GM12878 (cell line): Measurements from ENCODE around the gene CENATAC. TPM values are rescaled to one million over a fixed set of nuclear protein-coding genes. Genes with fewer than 3 reads are reported as not detected.

ENCODE experiments used
- BCL3 ChIP-seq: IDR thresholded peaks from 2 replicates; pipeline ENCODE4 v1.6.1; 2011; ENCODE audit warnings: borderline replicate concordance, low read depth, mild to moderate bottlenecking, moderate library complexity, low read length; ENCODE audit not compliant: insufficient read depth, poor library complexity, severe bottlenecking
- BCLAF1 ChIP-seq: fragments of 450-650 bp; IDR thresholded peaks from 2 replicates; pipeline ENCODE4 v1.6.1; 2017; ENCODE audit warnings: antibody characterized with exemption, mild to moderate bottlenecking, moderate library complexity
- CREB1 ChIP-seq: IDR thresholded peaks from 2 replicates; pipeline ENCODE4 v1.6.1; 2012; ENCODE audit warnings: low read depth, mild to moderate bottlenecking, inconsistent platforms
- DPF2 ChIP-seq: fragments of 450-650 bp; IDR thresholded peaks from 2 replicates; pipeline ENCODE4 v1.6.1; 2017; ENCODE audit warnings: mild to moderate bottlenecking
- ESRRA ChIP-seq: IDR thresholded peaks from 2 replicates; pipeline ENCODE4 v1.6.1; 2012; ENCODE audit warnings: mild to moderate bottlenecking, low read length, improper control_type of control experiment
- GABPA ChIP-seq: IDR thresholded peaks from 2 replicates; pipeline ENCODE4 v1.6.1; 2014; ENCODE audit warnings: antibody characterized with exemption, low read depth, mild to moderate bottlenecking, inconsistent platforms
- HDAC6 ChIP-seq: fragments of 200-600 bp; sonication (generic); IDR thresholded peaks from one replicate; pipeline ENCODE4 v1.8.0; 2017; ENCODE audit warnings: antibody characterized with exemption; ENCODE audit not compliant: unreplicated experiment
- HDGF ChIP-seq: fragments of 450-650 bp; IDR thresholded peaks from 2 replicates; pipeline ENCODE4 v1.6.1; 2016; ENCODE audit warnings: antibody characterized with exemption
- IRF4 ChIP-seq: IDR thresholded peaks from 2 replicates; pipeline ENCODE4 v1.6.1; 2011; ENCODE audit warnings: low read depth, low read length
- IRF5 ChIP-seq: fragments of 450-650 bp; IDR thresholded peaks from 2 replicates; pipeline ENCODE4 v1.6.1; 2017; ENCODE audit warnings: borderline replicate concordance
- KAT2A ChIP-seq: conservative IDR thresholded peaks from 2 replicates; pipeline ENCODE4 v1.6.1; 2011; ENCODE audit warnings: low read depth, low read length; ENCODE audit not compliant: control insufficient read depth
- NFYB ChIP-seq: IDR thresholded peaks from 2 replicates; pipeline ENCODE4 v1.6.1; 2011; ENCODE audit warnings: low read depth, mild to moderate bottlenecking, low read length, improper control_type of control experiment, moderate library complexity; ENCODE audit not compliant: insufficient read depth
- POLR2AphosphoS5 ChIP-seq: IDR thresholded peaks from 2 replicates; pipeline ENCODE4 v1.6.1; 2011; ENCODE audit warnings: mild to moderate bottlenecking, low read length, inconsistent platforms
- RAD21 ChIP-seq: IDR thresholded peaks from 2 replicates; pipeline ENCODE4 v1.6.1; 2011; ENCODE audit warnings: mild to moderate bottlenecking, low read depth, low read length, moderate library complexity; ENCODE audit not compliant: insufficient read depth
- RELA ChIP-seq: fragments of 450-650 bp; IDR thresholded peaks from 2 replicates; pipeline ENCODE4 v1.8.0; 2014; ENCODE audit warnings: borderline replicate concordance; ENCODE audit not compliant: partially characterized antibody
- SMARCA5 ChIP-seq: fragments of 450-650 bp; IDR thresholded peaks from 2 replicates; pipeline ENCODE4 v1.6.1; 2017; ENCODE audit warnings: mild to moderate bottlenecking
- SP1 ChIP-seq: IDR thresholded peaks from one replicate; pipeline ENCODE4 v1.6.1; 2011; ENCODE audit warnings: low read depth, low read length
- SREBF2 ChIP-seq: IDR thresholded peaks from 2 replicates; pipeline ENCODE4 v1.6.1; 2012; ENCODE audit warnings: mild to moderate bottlenecking, low read length
- SUPT20H ChIP-seq: IDR thresholded peaks from 2 replicates; pipeline ENCODE4 v1.6.1; 2011; ENCODE audit warnings: low read depth, mild to moderate bottlenecking, low read length, moderate library complexity, borderline replicate concordance; ENCODE audit not compliant: control insufficient read depth
- ZBED1 ChIP-seq: IDR thresholded peaks from 2 replicates; pipeline ENCODE4 v1.6.1; 2016; ENCODE audit warnings: borderline replicate concordance
- ZNF592 ChIP-seq: fragments of 450-650 bp; IDR thresholded peaks from 2 replicates; pipeline ENCODE4 v1.6.1; 2017; ENCODE audit warnings: mild to moderate bottlenecking, moderate library complexity
- ZNF622 ChIP-seq: fragments of 450-650 bp; IDR thresholded peaks from 2 replicates; pipeline ENCODE4 v1.6.1; 2017; ENCODE audit warnings: mild to moderate bottlenecking, inconsistent platforms
- polyA plus RNA-seq, 11 experiments: library from polyadenylated mRNA; depleted of rRNA in 4 of 11; unstranded in 6 of 11; stranded (reverse) in 5 of 11; fragments of >200 nt; fragmentation: Nextera tagmentation in 4 of 11; fragmentation: Illumina TruSeq in 1 of 11; extraction: Ambion mirVana in 4 of 11; extraction: Trizol in 1 of 11; gene quantifications; 1 replicate in 1 of 11; 2 replicates in 10 of 11; pipeline versions ENCODE4 v1.2.1 to v1.2.3, GENCODE V29; 2011 to 2016; ENCODE audit warnings: inconsistent platforms in 2 of 11, missing spikeins in 2 of 11, low read depth in 1 of 11
- total RNA-seq, 4 experiments: library from RNA; depleted of rRNA in 3 of 4; stranded (reverse); fragments of >200 nt in 3 of 4; fragmentation: Illumina TruSeq in 1 of 4; extraction: Trizol in 1 of 4; gene quantifications; 2 replicates each; pipeline versions ENCODE4 v1.2.1 to v1.2.3, GENCODE V29; 2013 to 2021

Gene CENATAC
- total and polyA plus RNA-seq, 10 of the 15 experiments (the other 5 are each of a cell fraction or from before 2014, with no cell fraction given): 4.8 to 37.1 (median 24.1) TPM

GRCh38 chr11:119030329-119031047 lies 32.5 kb downstream of the CENATAC start, which contains the start of gene SLC37A4 (continued):
- peak; percentile 64 for TF ChIP-seq RAD21
- TF ChIP-seq ZNF622: no peak
- TF ChIP-seq HDGF: peak; percentile 65; the same call in 1 of the 2 replicates
- TF ChIP-seq HDAC6: no peak
- no peak for TF ChIP-seq KAT2A
- 0 out of 2 replicates have a peak, but pooled peaks have one; percentile 54 for TF ChIP-seq DPF2
- no peak for TF ChIP-seq IRF5
- peak; percentile 79 for TF ChIP-seq CREB1
- TF ChIP-seq ZNF592: no peak
- TF ChIP-seq NFYB: no peak
- TF ChIP-seq ESRRA: no peak
- TF ChIP-seq POLR2AphosphoS5: peak; percentile 25; the same call in 1 of the 2 replicates
- no peak for TF ChIP-seq SUPT20H
- 0 out of 2 replicates have a peak, but pooled peaks have one; percentile 24 for TF ChIP-seq IRF4
- peak; percentile 91 for TF ChIP-seq RELA
- TF ChIP-seq BCLAF1: no peak
- no peak for TF ChIP-seq GABPA
- peak; percentile 66 for TF ChIP-seq SP1
- no peak for TF ChIP-seq ZBED1
- no peak for TF ChIP-seq BCL3
- TF ChIP-seq SMARCA5: peak; percentile 34; the same call in 1 of the 2 replicates
- no peak for TF ChIP-seq SREBF2
